Vagina (tissue), 2 donors: Measurements from ENCODE around the gene IFIT2. TPM values are rescaled to one million over a fixed set of nuclear protein-coding genes. Genes with fewer than 3 reads are reported as not detected.
A peak's percentile ranks its signal among the peaks of the same experiment; 100 is the strongest.

Source experiments
- DNase-seq, 2 donors: peaks; one replicate each; pipeline ENCODE4 v3.0.0-alpha.2; 2017; ENCODE audit errors: extremely low spot score in 2 of 2
- H3K27ac ChIP-seq: fragments of 200-600 bp; sonication (generic); one replicate; pipeline ENCODE4 v1.5.1; 2019
- H3K27me3 ChIP-seq: fragments of 200-600 bp; sonication (generic); one replicate; pipeline ENCODE4 v1.5.1; 2019
- H3K36me3 ChIP-seq, 2 donors: fragments of 200-600 bp; sonication (generic); one replicate each; pipeline ENCODE4 v1.5.1; 2017 to 2019
- H3K4me1 ChIP-seq: fragments of 200-600 bp; sonication (generic); one replicate; pipeline ENCODE4 v1.5.1; 2019
- H3K4me3 ChIP-seq, 2 donors: fragments of 200-600 bp; sonication (generic); 1 replicate in 1 of 2; 2 replicates in 1 of 2; pipeline ENCODE4 v1.5.1; 2016 to 2019
- H3K9me3 ChIP-seq: fragments of 200-600 bp; sonication (generic); one replicate; pipeline ENCODE4 v1.5.1; 2019
- POLR2A ChIP-seq, 2 donors: fragments of 450-650 bp; IDR thresholded peaks; one replicate each; pipeline ENCODE4 v1.6.1; 2017; ENCODE audit warnings: antibody characterized with exemption in 2 of 2, mild to moderate bottlenecking in 2 of 2, moderate library complexity in 2 of 2
- POLR2AphosphoS5 ChIP-seq, 2 donors: sonication (generic); formaldehyde crosslinking; IDR thresholded peaks; one replicate each; pipeline ENCODE4 v1.9.0; 2017; ENCODE audit warnings: antibody characterized with exemption in 2 of 2, mild to moderate bottlenecking in 2 of 2, low read depth in 1 of 2; ENCODE audit not compliant: insufficient read depth in 1 of 2
- intact Hi-C: fragments of 100-400 bp; cut with DNase I; formaldehyde crosslinking; loops from one replicate; pipeline ENCODE4 v1.15.1; 2023
- total RNA-seq: library from RNA; depleted of rRNA; stranded (reverse); fragments of >200 nt; gene quantifications from one replicate; pipeline ENCODE4 v1.2.3, GENCODE V29; 2016
- TF ChIP-seq, protein P1 (sequence below), 3 experiments: fragments of 450-650 bp in 2 of 3; fragments of 200-600 bp in 1 of 3; sonication (generic) in 1 of 3; IDR thresholded peaks; one replicate each; pipeline ENCODE4 v1.5.1; 2017 to 2019; ENCODE audit warnings: antibody characterized with exemption in 3 of 3, mild to moderate bottlenecking in 2 of 3, moderate library complexity in 2 of 3

Gene IFIT2
- total RNA-seq, 1 donor from 2014 or later = 2.9 TPM

DNA sequence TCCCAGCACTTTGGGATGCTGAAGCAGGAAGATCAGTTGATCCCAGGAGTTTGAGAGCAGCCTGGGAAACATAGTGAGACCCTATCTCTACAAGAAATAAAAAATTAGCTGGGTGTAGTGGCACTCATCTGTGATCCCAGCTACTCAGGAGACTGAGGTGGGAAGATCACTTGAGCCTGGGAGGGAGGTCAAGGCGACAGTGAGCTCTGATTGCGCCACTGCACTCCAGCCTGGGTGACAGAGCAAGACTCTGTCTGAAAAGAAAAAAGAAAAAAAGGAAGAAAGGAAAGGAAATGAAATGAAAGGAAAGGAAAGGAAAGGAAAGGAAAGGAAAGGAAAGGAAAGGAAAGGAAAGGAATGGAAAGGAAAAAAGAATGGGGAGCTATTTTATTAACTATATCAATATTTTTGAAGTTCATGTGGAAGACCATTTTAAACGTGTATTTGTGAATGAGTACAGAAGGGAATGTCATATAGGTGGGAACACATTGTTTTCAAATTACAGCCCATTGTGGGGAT, 7.1 kb upstream of the IFIT2 start:
- H3K36me3 ChIP-seq = no peaks in the 10 kb centered on the region
- no peaks in the 10 kb centered on the region for H3K9me3 ChIP-seq
- no peak for TF ChIP-seq POLR2AphosphoS5 (IDR thresholded peaks at IDR 0.05; ENCODE audit: insufficient read depth in 1 of 2, low read depth in 1 of 2)
- TF ChIP-seq, protein P1, sequence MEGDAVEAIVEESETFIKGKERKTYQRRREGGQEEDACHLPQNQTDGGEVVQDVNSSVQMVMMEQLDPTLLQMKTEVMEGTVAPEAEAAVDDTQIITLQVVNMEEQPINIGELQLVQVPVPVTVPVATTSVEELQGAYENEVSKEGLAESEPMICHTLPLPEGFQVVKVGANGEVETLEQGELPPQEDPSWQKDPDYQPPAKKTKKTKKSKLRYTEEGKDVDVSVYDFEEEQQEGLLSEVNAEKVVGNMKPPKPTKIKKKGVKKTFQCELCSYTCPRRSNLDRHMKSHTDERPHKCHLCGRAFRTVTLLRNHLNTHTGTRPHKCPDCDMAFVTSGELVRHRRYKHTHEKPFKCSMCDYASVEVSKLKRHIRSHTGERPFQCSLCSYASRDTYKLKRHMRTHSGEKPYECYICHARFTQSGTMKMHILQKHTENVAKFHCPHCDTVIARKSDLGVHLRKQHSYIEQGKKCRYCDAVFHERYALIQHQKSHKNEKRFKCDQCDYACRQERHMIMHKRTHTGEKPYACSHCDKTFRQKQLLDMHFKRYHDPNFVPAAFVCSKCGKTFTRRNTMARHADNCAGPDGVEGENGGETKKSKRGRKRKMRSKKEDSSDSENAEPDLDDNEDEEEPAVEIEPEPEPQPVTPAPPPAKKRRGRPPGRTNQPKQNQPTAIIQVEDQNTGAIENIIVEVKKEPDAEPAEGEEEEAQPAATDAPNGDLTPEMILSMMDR (IDR thresholded peaks at IDR 0.05) = no peak
- no peak for TF ChIP-seq POLR2A (IDR thresholded peaks at IDR 0.05)
- no peak for DNase-seq
- no peak overlapping the region for H3K4me3 ChIP-seq
- H3K27ac ChIP-seq = peak overlapping the region; percentile 71
- intact Hi-C loops = no loop called here
- H3K27me3 ChIP-seq = no peaks in the 10 kb centered on the region
- peaks cover 25% of the 10 kb centered on the region for H3K4me1 ChIP-seq

DNA sequence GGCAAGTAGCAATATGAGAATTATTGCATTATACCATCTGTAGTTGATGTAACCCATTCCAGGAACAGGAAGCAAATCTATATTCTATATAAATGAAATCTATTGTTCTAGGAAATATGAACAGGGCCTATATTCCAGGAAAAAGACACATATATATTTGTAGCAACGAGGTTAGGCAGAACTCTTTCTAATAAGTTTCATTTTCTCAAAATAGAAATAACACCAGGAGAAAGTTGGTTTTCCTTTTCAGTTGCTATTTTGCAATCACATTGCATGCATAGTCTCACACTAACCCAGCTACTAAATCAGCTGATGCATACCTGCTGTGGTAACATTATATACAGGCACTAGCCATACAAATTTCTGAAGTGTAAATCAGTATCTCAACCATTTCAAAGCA, 6.2 kb upstream of the IFIT2 start:
- H3K27ac ChIP-seq = peak overlapping the region; percentile 71
- no peaks in the 10 kb centered on the region for H3K36me3 ChIP-seq
- no peaks in the 10 kb centered on the region for H3K9me3 ChIP-seq
- DNase-seq = no peak
- peak in 1 of 2 donors; percentile 40 for TF ChIP-seq POLR2AphosphoS5 (IDR thresholded peaks at IDR 0.05; ENCODE audit: insufficient read depth in 1 of 2, low read depth in 1 of 2)
- TF ChIP-seq, protein P1 (IDR thresholded peaks at IDR 0.05) = no peak
- peaks cover 26% of the 10 kb centered on the region for H3K4me1 ChIP-seq
- intact Hi-C loops = no loop called here
- no peaks in the 10 kb centered on the region for H3K27me3 ChIP-seq
- no peak overlapping the region for H3K4me3 ChIP-seq

DNA sequence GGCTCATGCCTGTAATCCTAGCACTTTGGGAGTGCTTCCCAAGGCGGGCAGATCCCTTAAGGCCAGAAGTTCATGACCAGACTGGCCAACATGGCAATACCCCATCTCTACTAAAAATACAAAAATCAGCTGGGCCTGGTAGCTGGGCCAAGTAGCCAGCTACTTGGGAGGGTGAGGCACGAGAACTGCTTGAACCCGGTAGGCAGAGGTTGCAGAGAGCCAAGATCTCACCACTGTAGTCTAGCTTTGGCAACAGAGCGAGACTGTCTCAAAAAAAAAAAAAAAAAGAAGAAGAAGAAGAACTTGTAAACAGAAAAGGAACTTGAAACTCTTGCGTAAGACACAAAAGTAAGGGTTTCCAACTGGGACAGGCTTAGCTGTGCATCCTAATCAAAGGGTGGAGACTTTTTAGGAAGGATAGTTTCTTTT, 5.6 kb upstream of the IFIT2 start:
- H3K4me1 ChIP-seq = peaks cover 33% of the 10 kb centered on the region
- DNase-seq = no peak
- H3K9me3 ChIP-seq = no peaks in the 10 kb centered on the region
- no peaks in the 10 kb centered on the region for H3K27me3 ChIP-seq
- peak overlapping the region; percentile 71 for H3K27ac ChIP-seq
- TF ChIP-seq POLR2A (IDR thresholded peaks at IDR 0.05) (no peak), POLR2AphosphoS5 (IDR thresholded peaks at IDR 0.05; ENCODE audit: insufficient read depth in 1 of 2, low read depth in 1 of 2) (peak in 1 of 2 donors; percentile 87)
- no peak overlapping the region for H3K4me3 ChIP-seq
- intact Hi-C loops = no loop called here
- H3K36me3 ChIP-seq = no peaks in the 10 kb centered on the region

DNA sequence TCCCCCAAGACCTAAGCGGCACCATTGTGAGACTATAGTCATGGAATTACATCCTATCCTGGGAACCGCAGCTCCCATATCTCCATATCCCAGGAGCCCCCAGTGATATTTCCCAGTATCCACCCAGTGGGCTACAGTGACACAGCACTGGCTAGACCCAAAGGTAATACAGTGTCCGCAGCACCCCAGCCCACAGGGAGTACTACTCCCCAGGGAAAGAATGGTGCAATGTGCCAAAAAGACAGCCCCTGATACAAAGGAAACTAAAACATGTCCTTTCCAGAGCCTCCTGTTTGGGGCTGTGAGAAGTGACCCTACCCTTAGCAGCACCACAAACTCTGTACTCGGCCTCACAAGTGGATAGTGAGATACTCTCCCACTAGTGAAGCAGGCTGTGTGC, 4.5 kb upstream of the IFIT2 start:
- TF ChIP-seq, protein P1 (IDR thresholded peaks at IDR 0.05) = no peak
- TF ChIP-seq POLR2A (IDR thresholded peaks at IDR 0.05) = no peak
- TF ChIP-seq POLR2AphosphoS5 (IDR thresholded peaks at IDR 0.05; ENCODE audit: insufficient read depth in 1 of 2, low read depth in 1 of 2) = no peak
- H3K27ac ChIP-seq = peak overlapping the region; percentile 71

DNA sequence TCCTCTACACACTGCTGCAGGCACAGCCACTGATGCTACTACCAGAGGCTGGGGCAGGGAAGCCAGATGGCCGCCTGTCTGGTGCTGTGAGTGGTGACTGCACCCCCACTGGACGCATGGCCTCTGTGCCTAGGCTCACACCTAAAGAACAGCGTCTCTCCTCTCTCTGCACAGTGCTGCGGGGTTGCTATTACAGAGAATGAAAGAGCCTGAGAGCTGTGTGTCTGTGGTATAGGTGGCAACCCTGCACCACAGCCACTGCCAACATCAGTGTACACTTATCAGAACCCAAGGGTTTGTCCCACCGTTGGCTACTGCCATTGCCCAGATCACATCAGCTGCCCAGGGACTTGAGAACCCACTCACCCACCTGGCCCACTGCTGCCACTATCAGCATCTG, 4.1 kb upstream of the IFIT2 start:
- peak overlapping the region; percentile 21 for H3K27ac ChIP-seq
- TF ChIP-seq POLR2AphosphoS5 (IDR thresholded peaks at IDR 0.05; ENCODE audit: insufficient read depth in 1 of 2, low read depth in 1 of 2) = no peak
- TF ChIP-seq, protein P1 (IDR thresholded peaks at IDR 0.05) = no peak
- TF ChIP-seq POLR2A (IDR thresholded peaks at IDR 0.05) = no peak
- peaks cover 40% of the 10 kb centered on the region for H3K4me1 ChIP-seq
- intact Hi-C loops = no loop called here
- H3K4me3 ChIP-seq = no peak overlapping the region
- no peaks in the 10 kb centered on the region for H3K27me3 ChIP-seq
- DNase-seq = no peak
- no peaks in the 10 kb centered on the region for H3K36me3 ChIP-seq
- H3K9me3 ChIP-seq = no peaks in the 10 kb centered on the region

More for the DNA sequence above, 4.5 kb upstream of the IFIT2 start:
- intact Hi-C loops = no loop called here
- no peaks in the 10 kb centered on the region for H3K27me3 ChIP-seq
- peaks cover 36% of the 10 kb centered on the region for H3K4me1 ChIP-seq
- H3K4me3 ChIP-seq = no peak overlapping the region
- DNase-seq = no peak
- no peaks in the 10 kb centered on the region for H3K36me3 ChIP-seq
- H3K9me3 ChIP-seq = no peaks in the 10 kb centered on the region
